ENCODE results near the gene CSNK2B.

DNA sequence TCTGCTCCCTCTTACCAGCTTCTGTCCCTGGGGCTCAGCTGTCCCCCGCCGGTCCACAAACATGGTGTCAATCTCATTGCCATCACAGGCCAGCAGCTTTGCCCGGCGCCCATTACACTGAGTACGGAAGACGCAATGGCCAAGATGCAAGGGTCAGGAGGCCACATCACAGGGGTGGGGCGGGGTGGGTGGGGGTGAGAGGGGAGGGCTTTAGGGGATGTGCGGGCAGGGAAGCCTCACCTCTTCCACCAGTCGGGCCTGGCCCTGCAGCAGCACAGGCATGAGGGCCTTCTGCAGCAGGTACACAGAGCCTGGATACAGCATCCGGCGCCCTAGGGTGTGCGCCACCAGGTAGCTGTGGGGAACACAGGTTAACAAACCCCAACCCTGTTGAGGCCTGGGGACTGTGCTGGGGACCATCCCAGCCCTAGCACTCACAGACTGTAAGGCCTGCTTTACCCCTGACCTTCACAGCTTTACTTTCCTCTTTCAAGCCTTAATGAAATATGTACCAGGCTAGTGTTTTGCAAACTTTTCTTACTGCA is 25.8 kb downstream of the CSNK2B start:
- TF ChIP-seq, protein P1, sequence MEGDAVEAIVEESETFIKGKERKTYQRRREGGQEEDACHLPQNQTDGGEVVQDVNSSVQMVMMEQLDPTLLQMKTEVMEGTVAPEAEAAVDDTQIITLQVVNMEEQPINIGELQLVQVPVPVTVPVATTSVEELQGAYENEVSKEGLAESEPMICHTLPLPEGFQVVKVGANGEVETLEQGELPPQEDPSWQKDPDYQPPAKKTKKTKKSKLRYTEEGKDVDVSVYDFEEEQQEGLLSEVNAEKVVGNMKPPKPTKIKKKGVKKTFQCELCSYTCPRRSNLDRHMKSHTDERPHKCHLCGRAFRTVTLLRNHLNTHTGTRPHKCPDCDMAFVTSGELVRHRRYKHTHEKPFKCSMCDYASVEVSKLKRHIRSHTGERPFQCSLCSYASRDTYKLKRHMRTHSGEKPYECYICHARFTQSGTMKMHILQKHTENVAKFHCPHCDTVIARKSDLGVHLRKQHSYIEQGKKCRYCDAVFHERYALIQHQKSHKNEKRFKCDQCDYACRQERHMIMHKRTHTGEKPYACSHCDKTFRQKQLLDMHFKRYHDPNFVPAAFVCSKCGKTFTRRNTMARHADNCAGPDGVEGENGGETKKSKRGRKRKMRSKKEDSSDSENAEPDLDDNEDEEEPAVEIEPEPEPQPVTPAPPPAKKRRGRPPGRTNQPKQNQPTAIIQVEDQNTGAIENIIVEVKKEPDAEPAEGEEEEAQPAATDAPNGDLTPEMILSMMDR (IDR thresholded peaks at IDR 0.05; ENCODE audit: low read length): no peak
- TF ChIP-seq EZH2 (IDR thresholded peaks at IDR 0.05; ENCODE audit: borderline replicate concordance, low read length): no peak
